Liver (tissue), 9 donors: Measurements from ENCODE around the gene KLK2. TPM values are rescaled to one million over a fixed set of nuclear protein-coding genes. Genes with fewer than 3 reads are reported as not detected.

ENCODE experiments used
- DNase-seq: peaks from one replicate; pipeline ENCODE4 v3.0.0-alpha.2; 2017; ENCODE audit warnings: low spot score
- H3K27ac ChIP-seq, 2 donors: one replicate each; pipeline ENCODE4 v1.7.0; 2013; ENCODE audit warnings: inconsistent platforms in 2 of 2, low read length in 2 of 2, control low read depth in 1 of 2, low read depth in 1 of 2, mild to moderate bottlenecking in 1 of 2
- H3K27me3 ChIP-seq, 4 donors: one replicate each; pipeline versions ENCODE4 v1.6.1 to v1.7.0; 2013; ENCODE audit warnings: low read length in 3 of 4, inconsistent platforms in 1 of 4, mild to moderate bottlenecking in 1 of 4, moderate library complexity in 1 of 4; ENCODE audit not compliant: control insufficient read depth in 4 of 4, insufficient read depth in 4 of 4
- H3K36me3 ChIP-seq, 4 donors: one replicate each; pipeline versions ENCODE4 v1.6.1 to v1.7.0; 2013; ENCODE audit warnings: low read length in 3 of 4, mild to moderate bottlenecking in 3 of 4, low read depth in 1 of 4, moderate library complexity in 1 of 4; ENCODE audit not compliant: control insufficient read depth in 4 of 4, insufficient read depth in 3 of 4
- H3K4me1 ChIP-seq, 4 donors: one replicate each; pipeline versions ENCODE4 v1.6.1 to v1.7.0; 2013; ENCODE audit warnings: low read length in 3 of 4, mild to moderate bottlenecking in 3 of 4, moderate library complexity in 1 of 4; ENCODE audit not compliant: control insufficient read depth in 4 of 4, insufficient read depth in 4 of 4
- H3K4me3 ChIP-seq, 3 donors: one replicate each; pipeline versions ENCODE4 v1.6.1 to v1.7.0; 2013; ENCODE audit warnings: low read length in 3 of 3, control low read depth in 1 of 3, low read depth in 1 of 3, mild to moderate bottlenecking in 1 of 3
- H3K9ac ChIP-seq, 2 donors: one replicate each; pipeline ENCODE4 v1.7.0; 2013; ENCODE audit warnings: low read length in 2 of 2, mild to moderate bottlenecking in 2 of 2, moderate library complexity in 2 of 2, control low read depth in 1 of 2, low read depth in 1 of 2
- H3K9me3 ChIP-seq, 4 donors: one replicate each; pipeline versions ENCODE4 v1.6.1 to v1.7.0; 2013; ENCODE audit warnings: low read length in 3 of 4; ENCODE audit not compliant: control insufficient read depth in 4 of 4
- EGR1 ChIP-seq, 2 donors: IDR thresholded peaks; 2 replicates each; pipeline ENCODE4 v1.6.1; 2016 to 2018; ENCODE audit warnings: antibody characterized with exemption in 2 of 2, low read depth in 2 of 2
- FOXA1 ChIP-seq: IDR thresholded peaks from 2 replicates; pipeline ENCODE4 v1.6.1; 2016; ENCODE audit warnings: antibody characterized with exemption
- FOXA2 ChIP-seq: IDR thresholded peaks from 2 replicates; pipeline ENCODE4 v1.6.1; 2016; ENCODE audit warnings: antibody characterized with exemption
- GABPA ChIP-seq, 2 donors: IDR thresholded peaks in 1 of 2; conservative IDR thresholded peaks in 1 of 2; 2 replicates each; pipeline ENCODE4 v1.6.1; 2016; ENCODE audit warnings: antibody characterized with exemption in 2 of 2, mild to moderate bottlenecking in 1 of 2, moderate library complexity in 1 of 2
- HNF4A ChIP-seq, 2 donors: conservative IDR thresholded peaks; 2 replicates each; pipeline ENCODE4 v1.6.1; 2016; ENCODE audit warnings: antibody characterized with exemption in 2 of 2, mild to moderate bottlenecking in 2 of 2
- HNF4G ChIP-seq: IDR thresholded peaks from 2 replicates; pipeline ENCODE4 v1.6.1; 2016; ENCODE audit warnings: antibody characterized with exemption
- JUND ChIP-seq, 2 donors: IDR thresholded peaks; 2 replicates each; pipeline ENCODE4 v1.6.1; 2016; ENCODE audit warnings: antibody characterized with exemption in 2 of 2
- SP1 ChIP-seq: IDR thresholded peaks from 2 replicates; pipeline ENCODE4 v1.6.1; 2018; ENCODE audit warnings: antibody characterized with exemption, mild to moderate bottlenecking
- TAF1 ChIP-seq: conservative IDR thresholded peaks from 2 replicates; pipeline ENCODE4 v1.6.1; 2016; ENCODE audit warnings: antibody characterized with exemption, mild to moderate bottlenecking
- YY1 ChIP-seq: IDR thresholded peaks from 2 replicates; pipeline ENCODE4 v1.6.1; 2016; ENCODE audit warnings: antibody characterized with exemption, mild to moderate bottlenecking
- WGBS: extraction: QIAGEN DNeasy Blood & Tissue Kit; methylation state at CpG from one replicate; pipeline ENCODE4 v1.1.7; 2013; 5-methylcytosine and 5-hydroxymethylcytosine counted together
- polyA plus RNA-seq, 2 donors: library from polyadenylated mRNA; stranded (reverse) in 1 of 2; unstranded in 1 of 2; fragments of 200-250 nt in 1 of 2; fragments of >200 nt in 1 of 2; fragmentation: Nextera tagmentation in 1 of 2; extraction: Ambion mirVana in 1 of 2; gene quantifications; one replicate each; pipeline versions ENCODE4 v1.2.1 to v1.2.3, GENCODE V29; 2013 to 2015
- total RNA-seq, 2 donors: library from RNA; depleted of rRNA; stranded (reverse); fragments of >200 nt; gene quantifications; one replicate each; pipeline ENCODE4 v1.2.3, GENCODE V29; 2014
- TF ChIP-seq, protein P1 (sequence below): IDR thresholded peaks from 2 replicates; pipeline ENCODE4 v1.6.1; 2016; ENCODE audit warnings: antibody characterized with exemption, mild to moderate bottlenecking
- TF ChIP-seq, protein P2 (sequence below): IDR thresholded peaks from 2 replicates; pipeline ENCODE4 v1.6.1; 2016; ENCODE audit warnings: antibody characterized with exemption
- TF ChIP-seq, protein P3 (sequence below): fragments of 150-350 bp; IDR thresholded peaks from 2 replicates; pipeline ENCODE4 v1.5.1; 2017; ENCODE audit warnings: improper control_type of control experiment, low read depth, low read length; ENCODE audit not compliant: missing input control
- TF ChIP-seq, protein P4 (sequence below): IDR thresholded peaks from 2 replicates; pipeline ENCODE4 v1.6.1; 2016; ENCODE audit warnings: antibody characterized with exemption
- TF ChIP-seq, protein P5 (sequence below): IDR thresholded peaks from 2 replicates; pipeline ENCODE4 v1.6.1; 2016; ENCODE audit warnings: antibody characterized with exemption
- donor health status: healthy.
- donor health status: healthy.
- donor health status: healthy.
- donor health status: healthy.
- donor health status: healthy.

Gene KLK2
- total and polyA plus RNA-seq, 4 donors = not detected

DNA sequence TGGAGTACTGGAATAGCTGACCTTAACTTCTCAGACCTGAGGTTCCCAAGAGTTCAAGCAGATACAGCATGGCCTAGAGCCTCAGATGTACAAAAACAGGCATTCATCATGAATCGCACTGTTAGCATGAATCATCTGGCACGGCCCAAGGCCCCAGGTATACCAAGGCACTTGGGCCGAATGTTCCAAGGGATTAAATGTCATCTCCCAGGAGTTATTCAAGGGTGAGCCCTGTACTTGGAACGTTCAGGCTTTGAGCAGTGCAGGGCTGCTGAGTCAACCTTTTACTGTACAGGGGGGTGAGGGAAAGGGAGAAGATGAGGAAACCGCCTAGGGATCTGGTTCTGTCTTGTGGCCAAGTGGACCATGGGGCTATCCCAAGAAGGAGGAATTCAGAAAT is 12.2 kb upstream of the KLK2 start:
- peaks cover 0 to 3% (median 0%) of the 10 kb centered on the region in 4 donors for H3K9me3 ChIP-seq
- no peak overlapping the region for H3K4me3 ChIP-seq
- no peak overlapping the region for H3K9ac ChIP-seq
- no peaks in the 10 kb centered on the region for H3K36me3 ChIP-seq
- H3K27ac ChIP-seq = no peak overlapping the region
- H3K27me3 ChIP-seq = peaks cover 0 to 2% (median 1%) of the 10 kb centered on the region in 4 donors
- TF ChIP-seq, protein P1, sequence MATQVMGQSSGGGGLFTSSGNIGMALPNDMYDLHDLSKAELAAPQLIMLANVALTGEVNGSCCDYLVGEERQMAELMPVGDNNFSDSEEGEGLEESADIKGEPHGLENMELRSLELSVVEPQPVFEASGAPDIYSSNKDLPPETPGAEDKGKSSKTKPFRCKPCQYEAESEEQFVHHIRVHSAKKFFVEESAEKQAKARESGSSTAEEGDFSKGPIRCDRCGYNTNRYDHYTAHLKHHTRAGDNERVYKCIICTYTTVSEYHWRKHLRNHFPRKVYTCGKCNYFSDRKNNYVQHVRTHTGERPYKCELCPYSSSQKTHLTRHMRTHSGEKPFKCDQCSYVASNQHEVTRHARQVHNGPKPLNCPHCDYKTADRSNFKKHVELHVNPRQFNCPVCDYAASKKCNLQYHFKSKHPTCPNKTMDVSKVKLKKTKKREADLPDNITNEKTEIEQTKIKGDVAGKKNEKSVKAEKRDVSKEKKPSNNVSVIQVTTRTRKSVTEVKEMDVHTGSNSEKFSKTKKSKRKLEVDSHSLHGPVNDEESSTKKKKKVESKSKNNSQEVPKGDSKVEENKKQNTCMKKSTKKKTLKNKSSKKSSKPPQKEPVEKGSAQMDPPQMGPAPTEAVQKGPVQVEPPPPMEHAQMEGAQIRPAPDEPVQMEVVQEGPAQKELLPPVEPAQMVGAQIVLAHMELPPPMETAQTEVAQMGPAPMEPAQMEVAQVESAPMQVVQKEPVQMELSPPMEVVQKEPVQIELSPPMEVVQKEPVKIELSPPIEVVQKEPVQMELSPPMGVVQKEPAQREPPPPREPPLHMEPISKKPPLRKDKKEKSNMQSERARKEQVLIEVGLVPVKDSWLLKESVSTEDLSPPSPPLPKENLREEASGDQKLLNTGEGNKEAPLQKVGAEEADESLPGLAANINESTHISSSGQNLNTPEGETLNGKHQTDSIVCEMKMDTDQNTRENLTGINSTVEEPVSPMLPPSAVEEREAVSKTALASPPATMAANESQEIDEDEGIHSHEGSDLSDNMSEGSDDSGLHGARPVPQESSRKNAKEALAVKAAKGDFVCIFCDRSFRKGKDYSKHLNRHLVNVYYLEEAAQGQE = no peak
- TF ChIP-seq EGR1 (IDR thresholded peaks at IDR 0.05; ENCODE audit: low read depth in 2 of 2) (no peak), FOXA1 (no peak), SP1 (no peak), FOXA2 (no peak), YY1 (no peak), GABPA (IDR thresholded peaks at IDR 0.05 in 1 of 2, conservative IDR thresholded peaks at IDR 0.05 in 1 of 2) (no peak), TAF1 (no peak), HNF4G (no peak), HNF4A (conservative IDR thresholded peaks at IDR 0.05) (no peak), JUND (IDR thresholded peaks at IDR 0.05) (no peak)
- TF ChIP-seq, protein P2, sequence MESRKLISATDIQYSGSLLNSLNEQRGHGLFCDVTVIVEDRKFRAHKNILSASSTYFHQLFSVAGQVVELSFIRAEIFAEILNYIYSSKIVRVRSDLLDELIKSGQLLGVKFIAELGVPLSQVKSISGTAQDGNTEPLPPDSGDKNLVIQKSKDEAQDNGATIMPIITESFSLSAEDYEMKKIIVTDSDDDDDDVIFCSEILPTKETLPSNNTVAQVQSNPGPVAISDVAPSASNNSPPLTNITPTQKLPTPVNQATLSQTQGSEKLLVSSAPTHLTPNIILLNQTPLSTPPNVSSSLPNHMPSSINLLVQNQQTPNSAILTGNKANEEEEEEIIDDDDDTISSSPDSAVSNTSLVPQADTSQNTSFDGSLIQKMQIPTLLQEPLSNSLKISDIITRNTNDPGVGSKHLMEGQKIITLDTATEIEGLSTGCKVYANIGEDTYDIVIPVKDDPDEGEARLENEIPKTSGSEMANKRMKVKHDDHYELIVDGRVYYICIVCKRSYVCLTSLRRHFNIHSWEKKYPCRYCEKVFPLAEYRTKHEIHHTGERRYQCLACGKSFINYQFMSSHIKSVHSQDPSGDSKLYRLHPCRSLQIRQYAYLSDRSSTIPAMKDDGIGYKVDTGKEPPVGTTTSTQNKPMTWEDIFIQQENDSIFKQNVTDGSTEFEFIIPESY = no peak
- TF ChIP-seq, protein P3, sequence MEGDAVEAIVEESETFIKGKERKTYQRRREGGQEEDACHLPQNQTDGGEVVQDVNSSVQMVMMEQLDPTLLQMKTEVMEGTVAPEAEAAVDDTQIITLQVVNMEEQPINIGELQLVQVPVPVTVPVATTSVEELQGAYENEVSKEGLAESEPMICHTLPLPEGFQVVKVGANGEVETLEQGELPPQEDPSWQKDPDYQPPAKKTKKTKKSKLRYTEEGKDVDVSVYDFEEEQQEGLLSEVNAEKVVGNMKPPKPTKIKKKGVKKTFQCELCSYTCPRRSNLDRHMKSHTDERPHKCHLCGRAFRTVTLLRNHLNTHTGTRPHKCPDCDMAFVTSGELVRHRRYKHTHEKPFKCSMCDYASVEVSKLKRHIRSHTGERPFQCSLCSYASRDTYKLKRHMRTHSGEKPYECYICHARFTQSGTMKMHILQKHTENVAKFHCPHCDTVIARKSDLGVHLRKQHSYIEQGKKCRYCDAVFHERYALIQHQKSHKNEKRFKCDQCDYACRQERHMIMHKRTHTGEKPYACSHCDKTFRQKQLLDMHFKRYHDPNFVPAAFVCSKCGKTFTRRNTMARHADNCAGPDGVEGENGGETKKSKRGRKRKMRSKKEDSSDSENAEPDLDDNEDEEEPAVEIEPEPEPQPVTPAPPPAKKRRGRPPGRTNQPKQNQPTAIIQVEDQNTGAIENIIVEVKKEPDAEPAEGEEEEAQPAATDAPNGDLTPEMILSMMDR = no peak
- TF ChIP-seq, protein P4, sequence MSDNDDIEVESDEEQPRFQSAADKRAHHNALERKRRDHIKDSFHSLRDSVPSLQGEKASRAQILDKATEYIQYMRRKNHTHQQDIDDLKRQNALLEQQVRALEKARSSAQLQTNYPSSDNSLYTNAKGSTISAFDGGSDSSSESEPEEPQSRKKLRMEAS = no peak
- TF ChIP-seq, protein P5, sequence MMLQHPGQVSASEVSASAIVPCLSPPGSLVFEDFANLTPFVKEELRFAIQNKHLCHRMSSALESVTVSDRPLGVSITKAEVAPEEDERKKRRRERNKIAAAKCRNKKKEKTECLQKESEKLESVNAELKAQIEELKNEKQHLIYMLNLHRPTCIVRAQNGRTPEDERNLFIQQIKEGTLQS = no peak
- 66% methylated on average over 5 of the region's 5 CpGs for WGBS
- no peaks in the 10 kb centered on the region for H3K4me1 ChIP-seq
- DNase-seq = no peak
